PFSK-1 (cell line): ENCODE measurements around the gene RNASE8. TPM values are rescaled to one million over a fixed set of nuclear protein-coding genes. Genes with fewer than 3 reads are reported as not detected.

Experiments used
- FOXP2 ChIP-seq: optimal IDR thresholded peaks from 2 replicates; pipeline ENCODE3; 2011; ENCODE audit warnings: borderline replicate concordance, control low read depth, inconsistent platforms; ENCODE audit not compliant: insufficient read depth; ENCODE audit errors: extremely low read length, extremely low read depth
- POLR2AphosphoS5 ChIP-seq: IDR thresholded peaks from 2 replicates; pipeline ENCODE4 v1.6.1; 2012; ENCODE audit warnings: low read depth, mild to moderate bottlenecking, control low read depth, low read length, moderate library complexity
- SIN3A ChIP-seq: IDR thresholded peaks from 2 replicates; pipeline ENCODE4 v1.6.1; 2012; ENCODE audit warnings: mild to moderate bottlenecking, low read length, moderate library complexity, borderline replicate concordance; ENCODE audit not compliant: insufficient read depth
- TAF1 ChIP-seq: IDR thresholded peaks from 2 replicates; pipeline ENCODE4 v1.6.1; 2012; ENCODE audit warnings: low read length, control low read depth, borderline replicate concordance; ENCODE audit not compliant: insufficient read depth
- polyA plus RNA-seq: library from polyadenylated mRNA; unstranded; fragments of >200 nt; gene quantifications from one replicate; pipeline ENCODE4 v1.2.1, GENCODE V29; 2012; ENCODE audit warnings: low read depth, missing spikeins; ENCODE audit not compliant: insufficient read length
- TF ChIP-seq, protein P1 (sequence below), 2 experiments: IDR thresholded peaks; 2 replicates each; pipeline versions ENCODE4 v1.6.1 to v1.8.0; 2011 to 2012; ENCODE audit warnings: low read depth in 2 of 2, low read length in 2 of 2, control low read depth in 1 of 2, inconsistent platforms in 1 of 2, mild to moderate bottlenecking in 1 of 2, moderate library complexity in 1 of 2; ENCODE audit not compliant: insufficient read depth in 1 of 2

Gene RNASE8, protein sequence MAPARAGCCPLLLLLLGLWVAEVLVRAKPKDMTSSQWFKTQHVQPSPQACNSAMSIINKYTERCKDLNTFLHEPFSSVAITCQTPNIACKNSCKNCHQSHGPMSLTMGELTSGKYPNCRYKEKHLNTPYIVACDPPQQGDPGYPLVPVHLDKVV
- polyA plus RNA-seq: not detected

GRCh38 chr14:21057803-21058675 lies at the start of gene RNASE8:
Gene RNASE8 (plus strand): TSS chr14:21057822. CDS start chr14:21057893, 71 bp downstream.
- TF ChIP-seq SIN3A: no peak
- no peak for TF ChIP-seq POLR2AphosphoS5
- TF ChIP-seq, protein P1, sequence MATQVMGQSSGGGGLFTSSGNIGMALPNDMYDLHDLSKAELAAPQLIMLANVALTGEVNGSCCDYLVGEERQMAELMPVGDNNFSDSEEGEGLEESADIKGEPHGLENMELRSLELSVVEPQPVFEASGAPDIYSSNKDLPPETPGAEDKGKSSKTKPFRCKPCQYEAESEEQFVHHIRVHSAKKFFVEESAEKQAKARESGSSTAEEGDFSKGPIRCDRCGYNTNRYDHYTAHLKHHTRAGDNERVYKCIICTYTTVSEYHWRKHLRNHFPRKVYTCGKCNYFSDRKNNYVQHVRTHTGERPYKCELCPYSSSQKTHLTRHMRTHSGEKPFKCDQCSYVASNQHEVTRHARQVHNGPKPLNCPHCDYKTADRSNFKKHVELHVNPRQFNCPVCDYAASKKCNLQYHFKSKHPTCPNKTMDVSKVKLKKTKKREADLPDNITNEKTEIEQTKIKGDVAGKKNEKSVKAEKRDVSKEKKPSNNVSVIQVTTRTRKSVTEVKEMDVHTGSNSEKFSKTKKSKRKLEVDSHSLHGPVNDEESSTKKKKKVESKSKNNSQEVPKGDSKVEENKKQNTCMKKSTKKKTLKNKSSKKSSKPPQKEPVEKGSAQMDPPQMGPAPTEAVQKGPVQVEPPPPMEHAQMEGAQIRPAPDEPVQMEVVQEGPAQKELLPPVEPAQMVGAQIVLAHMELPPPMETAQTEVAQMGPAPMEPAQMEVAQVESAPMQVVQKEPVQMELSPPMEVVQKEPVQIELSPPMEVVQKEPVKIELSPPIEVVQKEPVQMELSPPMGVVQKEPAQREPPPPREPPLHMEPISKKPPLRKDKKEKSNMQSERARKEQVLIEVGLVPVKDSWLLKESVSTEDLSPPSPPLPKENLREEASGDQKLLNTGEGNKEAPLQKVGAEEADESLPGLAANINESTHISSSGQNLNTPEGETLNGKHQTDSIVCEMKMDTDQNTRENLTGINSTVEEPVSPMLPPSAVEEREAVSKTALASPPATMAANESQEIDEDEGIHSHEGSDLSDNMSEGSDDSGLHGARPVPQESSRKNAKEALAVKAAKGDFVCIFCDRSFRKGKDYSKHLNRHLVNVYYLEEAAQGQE (IDR thresholded peaks at IDR 0.05; ENCODE audit: insufficient read depth in 1 of 2, low read depth in 2 of 2, low read length in 2 of 2): no peak
- no peak for TF ChIP-seq TAF1
- TF ChIP-seq FOXP2: no peak

- no peak for TF ChIP-seq POLR2AphosphoS5
- TF ChIP-seq TAF1: no peak
- TF ChIP-seq, protein P1 (IDR thresholded peaks at IDR 0.05; ENCODE audit: insufficient read depth in 1 of 2, low read depth in 2 of 2, low read length in 2 of 2): no peak
- TF ChIP-seq FOXP2: no peak
Measured at GRCh38 chr14:21011136-21011535, 46.5 kb upstream of the RNASE8 start.

DNA sequence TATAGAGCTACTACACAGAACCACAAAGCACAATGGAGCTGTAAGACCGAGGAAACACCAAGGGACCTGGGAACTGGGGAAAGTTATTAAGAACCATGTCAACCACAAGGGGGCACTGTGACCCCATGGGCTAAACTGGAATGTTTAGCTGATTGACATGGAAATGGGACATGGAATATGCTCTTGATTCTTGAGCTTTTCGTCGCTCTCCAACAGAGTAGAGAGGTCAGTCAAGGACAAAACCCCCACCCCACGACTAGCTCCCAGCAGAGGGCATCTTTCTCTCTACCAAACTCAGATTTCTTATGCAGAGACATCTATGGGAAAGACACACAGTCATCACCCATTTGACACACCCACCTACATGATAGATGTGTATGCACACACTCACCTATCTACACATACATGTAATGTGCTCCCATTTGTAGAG lies 42.8 kb upstream of the RNASE8 start:
- TF ChIP-seq SIN3A (no peak), FOXP2 (no peak), TAF1 (no peak), POLR2AphosphoS5 (no peak)
- TF ChIP-seq, protein P1 (IDR thresholded peaks at IDR 0.05; ENCODE audit: insufficient read depth in 1 of 2, low read depth in 2 of 2, low read length in 2 of 2): no peak

DNA sequence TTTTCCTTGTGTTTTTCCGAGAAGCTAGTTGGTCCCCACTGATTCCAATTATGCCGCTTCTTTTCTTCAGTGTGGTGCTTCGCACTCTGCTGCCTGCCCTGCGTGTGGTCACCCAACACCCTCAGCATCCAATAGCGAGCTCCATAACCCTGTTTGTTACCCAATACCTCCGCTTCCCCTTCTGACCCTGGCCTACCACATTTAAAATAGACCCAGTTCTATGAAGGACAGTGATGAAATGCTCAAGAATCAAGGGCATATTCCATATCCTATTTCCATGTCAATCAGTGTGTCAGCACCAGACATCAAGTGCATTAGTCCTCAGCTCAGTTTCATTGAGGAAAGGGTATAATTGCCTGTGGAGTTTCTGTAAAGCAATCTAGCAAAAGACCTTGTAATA lies 42.3 kb upstream of the RNASE8 start:
- TF ChIP-seq POLR2AphosphoS5 (no peak), SIN3A (no peak), FOXP2 (no peak), TAF1 (no peak)
- TF ChIP-seq, protein P1 (IDR thresholded peaks at IDR 0.05; ENCODE audit: insufficient read depth in 1 of 2, low read depth in 2 of 2, low read length in 2 of 2): no peak
